Subcutaneous adipose tissue (tissue), 4 donors: Measurements from ENCODE around the gene ALOX15B. TPM values are rescaled to one million over a fixed set of nuclear protein-coding genes. Genes with fewer than 3 reads are reported as not detected.

Source experiments
- CTCF ChIP-seq: fragments of 450-650 bp; IDR thresholded peaks from one replicate; pipeline ENCODE4 v1.5.1; 2016; ENCODE audit warnings: low read depth, mild to moderate bottlenecking, control low read depth, antibody characterized with exemption, moderate library complexity
- total RNA-seq, 4 donors: library from RNA; depleted of rRNA; stranded (reverse); fragments of >200 nt; gene quantifications; one replicate each; pipeline ENCODE4 v1.1.0, GENCODE V29; 2016

ALOX15B gene
- total RNA-seq, 4 donors from 2014 or later = 4.9 to 36.4 (median 10.9) TPM

DNA sequence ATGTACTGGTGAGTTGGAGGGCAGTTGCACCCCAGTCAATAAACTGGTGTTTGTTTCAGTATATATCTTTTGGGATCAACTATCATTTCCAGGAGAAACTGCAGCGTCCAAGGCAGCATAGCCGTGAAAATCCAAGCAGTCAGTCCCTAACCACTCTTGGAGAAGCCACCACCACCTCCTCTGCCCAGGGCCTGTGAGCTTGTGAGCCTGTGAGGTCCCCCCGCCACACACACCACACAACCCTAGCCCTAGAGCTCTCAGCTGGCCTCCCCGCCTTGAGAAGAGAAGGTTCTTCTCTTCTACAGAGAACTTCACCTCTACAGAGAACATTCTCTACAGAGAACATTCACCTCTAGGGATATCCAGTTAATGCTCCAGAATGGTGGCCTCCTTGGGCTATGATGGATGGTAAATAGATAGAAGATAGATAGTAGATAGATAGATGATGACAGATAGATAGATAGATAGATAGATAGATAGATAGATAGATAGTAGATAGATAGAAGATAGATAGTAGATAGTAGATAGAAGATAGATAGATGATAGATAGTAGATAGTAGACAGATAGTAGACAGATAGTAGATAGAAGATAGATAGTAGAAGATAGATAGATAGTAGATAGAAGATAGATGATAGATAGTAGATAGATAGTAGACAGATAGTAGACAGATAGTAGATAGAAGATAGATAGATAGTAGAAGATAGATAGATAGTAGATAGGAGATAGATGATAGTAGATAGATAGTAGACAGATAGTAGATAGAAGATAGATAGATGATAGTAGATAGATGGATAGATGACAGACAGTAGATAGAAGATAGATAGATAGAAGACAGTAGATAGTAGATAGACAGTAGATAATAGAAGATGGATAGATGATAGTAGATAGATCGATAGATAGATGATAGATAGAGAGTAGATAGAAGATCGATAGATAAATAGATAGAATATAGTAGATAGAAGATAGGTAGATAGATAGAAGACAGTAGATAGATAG lies 13.7 kb downstream of the ALOX15B start:
- TF ChIP-seq CTCF = no peak

DNA sequence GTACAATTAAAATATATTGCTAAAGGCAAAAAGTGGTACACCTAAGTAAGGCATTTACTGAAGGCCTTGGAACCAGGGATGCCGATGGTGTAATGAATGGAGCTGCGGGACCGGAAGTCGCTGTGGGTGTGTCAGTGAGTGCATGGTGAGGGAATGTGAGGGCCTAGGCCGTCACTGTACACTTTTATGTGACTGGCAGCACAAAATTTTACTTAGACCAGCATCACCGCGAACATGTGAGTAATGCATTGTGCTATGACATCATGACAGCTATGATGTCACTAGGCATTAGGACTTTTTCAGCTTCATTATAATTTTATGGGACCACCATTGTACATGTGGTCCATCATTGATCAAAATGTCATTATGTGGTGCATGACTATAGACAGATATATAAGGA lies 14.7 kb downstream of the ALOX15B start:
- TF ChIP-seq CTCF = no peak

DNA sequence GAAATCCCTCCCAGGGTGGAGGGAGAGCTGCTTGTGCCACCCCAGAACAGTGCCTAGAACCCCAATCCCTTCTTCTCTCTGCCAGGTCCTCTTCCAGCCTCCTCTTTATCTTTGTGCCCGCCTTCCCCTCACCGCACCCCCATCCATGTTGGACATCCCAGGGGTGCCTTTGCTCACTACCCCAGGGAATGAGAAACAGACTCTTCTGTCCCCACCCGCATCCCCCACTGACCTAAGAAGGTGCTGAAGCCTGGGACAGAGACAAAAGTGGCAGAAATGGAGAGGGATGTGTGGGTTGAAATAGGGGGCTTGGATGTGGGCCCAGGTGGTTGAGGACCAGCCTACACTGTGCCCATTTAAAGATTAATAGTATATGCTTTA lies 17.0 kb downstream of the ALOX15B start:
- no peak for TF ChIP-seq CTCF

DNA sequence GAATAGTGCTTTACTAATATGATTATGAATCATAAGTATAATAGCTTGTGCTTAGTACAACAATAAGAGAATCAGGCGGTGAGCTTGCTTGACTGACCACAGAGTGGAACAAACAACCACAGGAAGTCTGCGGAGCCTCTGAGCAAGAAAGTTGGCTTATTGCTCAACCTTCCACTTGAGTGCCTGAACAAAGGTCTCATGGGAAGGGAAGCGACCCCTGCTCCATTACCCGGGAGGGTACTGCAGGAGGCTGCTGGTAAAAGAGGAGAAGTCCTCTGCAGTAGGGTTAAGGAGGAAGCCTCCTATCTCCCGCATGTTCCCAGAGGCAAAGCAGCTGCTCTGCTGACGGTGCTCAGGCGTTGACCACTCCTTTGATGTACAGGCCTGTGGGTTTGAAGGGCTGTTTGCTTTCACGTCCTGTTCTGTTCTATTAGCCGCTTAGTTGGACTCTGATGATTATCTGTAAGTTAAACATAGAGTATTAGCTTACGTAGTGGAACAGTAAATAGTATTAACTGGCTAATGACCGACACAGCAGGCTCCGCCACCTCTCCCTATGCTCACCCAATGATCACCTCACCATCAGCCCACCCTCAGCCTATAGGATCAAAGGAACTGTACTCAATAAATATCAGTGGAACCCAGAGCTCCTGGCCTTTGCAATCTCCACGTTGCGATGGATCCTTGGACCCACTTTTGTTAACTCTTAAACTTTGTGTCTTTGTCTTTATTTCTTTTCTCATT lies 17.5 kb downstream of the ALOX15B start:
- no peak for TF ChIP-seq CTCF

GRCh38 chr17:8056976-8057625 lies 18.2 kb downstream of the ALOX15B start:
- no peak for TF ChIP-seq CTCF

GRCh38 chr17:8057691-8058114 lies 18.8 kb downstream of the ALOX15B start:
- TF ChIP-seq CTCF = no peak

- TF ChIP-seq CTCF = no peak
Measured at GRCh38 chr17:8059131-8059530, 20.3 kb downstream of the ALOX15B start.
